ENCODE results near the gene ZNF205.
A peak's percentile ranks its signal among the peaks of the same experiment; 100 is the strongest.

ZNF205 gene

DNA sequence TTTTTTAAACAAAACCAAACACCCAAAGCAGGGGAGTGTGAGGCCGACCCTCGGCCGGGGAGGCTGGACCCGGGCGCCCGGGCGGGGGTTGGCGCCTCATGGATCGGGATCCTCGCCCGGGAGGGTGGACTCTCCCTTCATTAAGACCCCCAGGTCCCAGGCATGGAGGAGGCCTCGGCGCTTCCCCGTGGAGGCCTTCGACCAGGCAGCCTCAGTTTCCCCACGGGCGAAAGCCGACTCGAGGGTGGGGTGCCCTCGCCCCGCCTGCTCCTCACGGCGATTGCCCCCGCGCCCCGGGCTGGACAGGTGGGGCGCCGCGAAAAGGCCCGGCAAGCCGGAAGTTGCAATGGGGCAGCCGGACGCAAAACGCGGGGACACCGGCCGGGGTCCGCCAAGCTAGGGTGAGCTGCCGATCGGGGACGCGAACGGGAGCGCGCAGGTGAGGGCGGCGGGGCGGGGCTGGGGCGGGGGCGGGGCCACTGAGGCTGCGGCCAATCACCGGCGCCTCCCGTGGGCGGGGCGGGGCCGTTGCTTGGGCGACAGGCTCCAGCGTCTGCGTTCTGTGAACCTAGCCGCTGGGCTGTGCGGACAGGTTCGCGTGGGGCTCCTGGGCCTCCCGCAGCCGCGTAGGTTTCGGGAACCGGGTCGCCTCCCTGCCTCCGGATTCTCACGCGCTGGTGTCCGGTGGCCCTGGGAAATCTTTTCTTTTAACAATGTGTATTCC is 6.0 kb upstream of the ZNF205 start:
- DNase-seq = peak; percentile 36 to 49

DNA sequence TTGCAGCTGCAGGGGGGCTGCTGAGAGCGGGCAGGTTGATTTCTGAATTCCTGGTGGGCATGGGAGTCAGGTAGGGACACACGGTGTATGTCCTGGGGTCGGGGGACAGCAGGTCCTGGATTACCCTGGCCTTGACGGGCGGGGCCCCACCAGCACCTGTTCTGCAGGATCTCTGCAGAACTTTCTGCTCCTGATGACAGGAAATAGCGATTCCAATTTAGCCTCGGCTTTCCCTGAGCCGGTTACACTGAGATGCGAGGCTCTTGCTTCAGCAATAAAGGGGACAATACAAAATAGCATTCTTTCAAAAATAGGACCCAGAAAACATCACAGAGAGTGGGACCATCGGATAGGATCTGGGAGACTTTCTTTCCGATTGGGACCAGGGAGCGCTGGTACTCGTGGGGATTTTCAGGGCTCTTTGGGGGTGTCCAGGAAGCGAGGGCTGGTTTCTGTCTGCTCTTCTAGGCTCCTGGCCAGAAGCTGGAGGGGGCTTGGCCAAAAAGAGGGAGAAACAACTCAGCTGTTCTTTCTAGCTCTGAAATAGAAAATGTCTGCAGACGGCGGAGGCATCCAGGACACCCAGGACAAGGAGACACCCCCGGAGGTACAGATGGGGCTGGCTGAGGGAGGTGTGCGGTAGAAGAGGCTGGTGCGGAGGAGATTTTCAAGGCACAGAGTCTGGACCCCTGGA is 642 bp downstream of the ZNF205 start:
- DNase-seq = no peak

DNA sequence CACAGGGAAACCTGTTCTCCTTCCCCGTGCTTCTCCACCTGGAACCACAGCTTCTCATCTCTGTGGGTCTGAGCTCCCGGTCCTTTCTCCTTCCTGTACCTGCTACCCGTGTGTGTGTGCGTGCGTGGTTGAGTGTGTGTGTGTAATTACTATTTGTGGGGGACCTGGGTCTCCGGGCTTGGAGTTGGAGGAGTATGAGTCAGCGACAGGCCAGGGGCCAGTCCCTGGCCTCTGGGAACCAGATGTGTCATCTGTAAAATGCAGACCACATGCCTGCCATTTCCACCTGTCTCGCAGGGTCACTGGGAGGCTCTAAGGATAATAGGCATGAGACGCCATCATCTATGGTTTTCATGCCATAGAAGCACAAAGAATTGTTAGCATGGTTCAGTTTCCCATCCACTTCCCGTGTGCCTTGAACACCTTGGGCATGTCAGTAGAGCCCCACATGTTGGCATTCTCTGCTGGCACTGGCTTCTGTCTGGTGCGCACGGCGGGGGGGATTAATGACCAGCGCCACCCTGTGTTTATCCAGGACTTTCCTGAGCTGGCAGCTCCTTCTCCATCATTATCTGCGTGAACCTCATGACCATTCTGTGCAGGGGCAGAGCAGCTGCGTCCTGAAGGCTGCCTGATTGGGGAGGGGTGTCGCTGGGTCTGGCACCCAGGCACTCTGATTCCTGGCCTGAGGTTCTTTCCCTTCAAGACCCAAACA is 1.5 kb downstream of the ZNF205 start:
- no peak for DNase-seq

DNA sequence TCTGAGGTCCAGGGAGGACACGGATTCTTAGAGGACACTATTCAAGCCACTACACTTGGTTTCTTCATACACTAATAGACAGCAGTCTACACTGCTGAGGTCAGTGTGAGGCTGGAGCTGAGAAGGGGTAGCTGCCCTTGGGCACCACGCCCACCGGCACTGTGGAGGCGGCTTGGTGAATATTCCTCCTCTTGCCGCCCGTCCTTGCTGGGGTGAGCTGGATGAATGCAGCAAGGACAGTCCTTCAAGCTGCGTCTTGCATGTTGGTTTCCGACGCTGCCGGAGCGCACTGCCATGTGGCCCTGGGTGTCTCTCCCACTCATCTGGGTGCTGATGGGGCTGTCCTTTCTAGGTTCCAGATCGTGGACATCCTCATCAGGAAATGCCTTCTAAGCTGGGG is 2.6 kb downstream of the ZNF205 start:
- no peak for DNase-seq

DNA sequence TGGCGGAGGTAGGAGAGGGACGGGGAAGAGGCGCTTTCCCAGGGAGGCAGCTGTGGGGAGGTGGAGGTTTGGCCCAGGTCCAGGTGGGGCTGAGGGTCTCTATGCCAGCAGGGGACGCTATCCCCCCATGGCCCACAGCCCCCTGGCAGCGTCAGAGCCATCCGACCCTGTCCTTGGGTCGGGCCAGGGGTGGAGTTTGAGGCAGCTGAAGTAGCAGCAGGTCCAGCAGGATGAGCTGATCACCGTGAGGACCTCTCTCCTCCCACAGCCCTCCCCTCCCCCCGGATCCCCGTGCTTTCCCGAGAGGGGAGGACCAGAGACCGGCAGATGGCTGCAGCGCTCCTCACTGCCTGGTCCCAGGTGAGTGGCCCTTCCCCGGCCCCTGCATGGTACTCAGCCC is 3.2 kb downstream of the ZNF205 start:
- no peak for DNase-seq

DNA sequence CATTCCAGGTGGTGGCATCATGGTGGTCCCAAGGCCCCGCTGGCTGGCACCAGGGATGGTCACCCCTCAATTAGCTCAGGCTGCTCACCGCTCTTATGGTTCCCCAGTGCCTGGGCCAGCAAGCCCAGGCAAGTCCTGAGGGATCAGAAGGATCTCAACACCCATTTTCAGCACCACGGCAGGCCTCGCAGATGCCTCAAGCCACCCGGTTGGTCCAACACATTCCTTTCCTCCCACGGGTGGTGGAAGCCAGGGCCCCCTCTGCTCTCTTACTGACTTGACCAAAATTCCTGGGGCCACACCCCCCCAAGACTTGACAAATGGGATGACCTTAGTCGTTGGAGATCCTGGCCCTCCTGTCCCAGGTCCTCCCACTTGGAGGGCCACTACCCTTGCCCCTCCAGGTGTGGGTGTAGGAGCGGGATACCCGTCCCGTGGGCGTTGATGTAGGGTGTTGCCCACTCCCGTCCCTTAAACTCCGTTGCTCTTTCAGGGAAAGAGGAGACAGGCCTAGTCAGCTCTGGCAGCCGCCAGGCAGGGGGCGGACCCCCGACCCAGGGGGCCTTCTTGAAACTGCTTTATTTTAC is 5.9 kb downstream of the ZNF205 start:
- no peak for DNase-seq

DNA sequence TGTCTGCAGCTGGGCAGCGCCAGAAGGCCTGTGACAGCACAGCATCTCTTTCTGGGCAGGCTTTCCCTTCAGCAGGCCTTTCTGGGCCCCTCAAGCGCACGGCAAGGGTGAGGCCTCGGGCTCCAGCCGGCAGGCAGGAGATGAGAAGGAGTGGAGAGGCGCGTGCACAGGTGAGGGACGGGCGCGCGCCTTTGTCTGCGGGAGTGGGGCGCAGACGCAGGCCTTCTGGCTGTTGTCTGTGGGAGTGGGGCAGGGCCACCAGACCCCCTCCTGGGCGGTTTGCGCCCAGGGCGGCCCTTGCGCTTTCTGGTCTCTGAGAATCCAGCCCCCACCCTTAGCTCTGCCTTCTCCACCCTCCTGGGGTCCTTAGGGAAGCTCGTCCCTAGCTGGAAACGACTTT is 6.5 kb downstream of the ZNF205 start:
- no peak for DNase-seq

DNA sequence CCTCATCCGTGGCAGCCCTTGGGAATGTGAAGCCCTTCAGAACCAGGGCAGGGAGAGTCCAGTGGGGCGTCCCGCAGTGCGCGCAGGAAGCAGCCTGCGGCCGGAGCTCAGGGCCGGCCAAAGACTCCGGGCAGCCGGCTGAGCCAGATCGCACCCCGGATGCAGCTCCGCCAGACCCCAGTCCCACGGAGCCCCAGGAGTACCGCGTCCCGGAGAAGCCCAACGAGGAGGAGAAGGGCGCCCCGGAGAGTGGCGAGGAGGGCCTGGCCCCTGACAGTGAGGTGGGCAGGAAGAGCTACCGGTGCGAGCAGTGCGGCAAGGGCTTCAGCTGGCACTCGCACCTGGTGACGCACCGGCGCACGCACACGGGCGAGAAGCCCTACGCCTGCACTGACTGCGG is 6.9 kb downstream of the ZNF205 start:
- no peak for DNase-seq

DNA sequence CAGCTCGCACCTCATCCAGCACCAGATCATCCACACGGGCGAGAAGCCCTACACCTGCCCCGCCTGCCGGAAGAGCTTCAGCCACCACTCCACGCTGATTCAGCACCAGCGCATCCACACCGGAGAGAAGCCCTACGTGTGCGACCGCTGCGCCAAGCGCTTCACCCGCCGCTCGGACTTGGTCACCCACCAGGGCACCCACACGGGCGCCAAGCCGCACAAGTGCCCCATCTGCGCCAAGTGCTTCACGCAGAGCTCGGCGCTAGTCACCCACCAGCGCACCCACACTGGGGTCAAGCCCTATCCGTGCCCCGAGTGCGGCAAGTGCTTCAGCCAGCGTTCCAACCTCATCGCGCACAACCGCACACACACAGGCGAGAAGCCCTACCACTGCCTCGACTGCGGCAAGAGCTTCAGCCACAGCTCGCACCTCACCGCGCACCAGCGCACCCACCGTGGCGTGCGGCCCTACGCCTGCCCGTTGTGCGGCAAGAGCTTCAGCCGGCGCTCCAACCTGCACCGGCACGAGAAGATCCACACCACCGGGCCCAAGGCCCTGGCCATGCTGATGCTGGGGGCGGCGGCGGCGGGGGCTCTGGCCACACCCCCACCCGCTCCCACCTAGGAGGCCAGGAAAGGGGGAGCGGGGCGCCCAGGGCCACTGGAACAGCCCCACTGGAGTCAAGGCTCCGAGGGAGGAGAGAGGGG is 7.5 kb downstream of the ZNF205 start:
- DNase-seq = no peak

DNA sequence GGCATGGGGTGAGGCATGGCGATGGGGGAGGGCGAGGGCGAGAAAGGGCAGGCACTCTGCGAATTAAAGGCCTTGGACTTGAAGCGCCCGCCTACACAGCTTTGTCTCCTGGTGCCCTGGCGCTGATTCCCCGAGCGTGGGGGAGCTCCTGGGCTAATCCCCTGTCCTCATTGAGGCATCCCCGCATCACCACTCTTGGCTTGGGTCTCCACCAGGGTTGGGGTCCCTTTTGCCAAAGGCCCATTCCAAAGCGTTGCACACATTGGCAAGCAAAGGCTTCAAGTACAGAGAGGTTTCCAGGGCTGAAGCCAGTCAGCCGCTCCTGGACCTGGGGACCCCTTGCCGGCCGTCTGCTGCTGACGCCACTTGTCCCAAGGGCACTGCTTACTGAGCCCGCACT is 8.0 kb downstream of the ZNF205 start:
- DNase-seq = no peak

DNA sequence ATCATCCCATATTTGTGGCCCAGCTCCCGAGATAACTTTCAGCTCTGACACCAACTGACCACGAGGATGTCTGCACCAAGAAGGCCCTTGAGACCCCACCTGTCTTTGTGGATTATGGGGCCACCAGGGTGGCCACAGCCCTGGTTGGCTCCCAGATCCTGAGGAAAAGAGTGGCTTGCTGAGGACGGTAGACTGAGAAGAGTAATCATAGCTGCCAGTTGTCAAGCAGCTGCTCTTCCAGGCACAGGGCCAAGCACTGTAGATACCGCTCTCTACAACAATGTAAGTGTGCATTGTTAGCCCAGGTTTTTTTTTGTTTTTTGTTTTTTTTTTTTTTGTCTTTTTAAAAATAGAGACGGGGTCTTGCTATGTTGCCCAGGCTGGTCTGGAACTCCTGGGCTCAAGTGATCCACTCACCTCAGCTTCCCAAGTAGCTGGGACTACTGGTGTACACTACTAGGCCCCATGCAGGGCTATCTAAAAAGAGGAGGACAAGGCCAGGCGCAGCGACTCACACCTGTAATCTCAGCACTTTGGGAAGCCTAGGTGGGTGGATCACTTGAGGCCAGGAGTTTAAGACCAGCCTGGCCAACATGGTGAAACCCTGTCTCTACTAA is 9.6 kb downstream of the ZNF205 start:
- DNase-seq = no peak

DNA sequence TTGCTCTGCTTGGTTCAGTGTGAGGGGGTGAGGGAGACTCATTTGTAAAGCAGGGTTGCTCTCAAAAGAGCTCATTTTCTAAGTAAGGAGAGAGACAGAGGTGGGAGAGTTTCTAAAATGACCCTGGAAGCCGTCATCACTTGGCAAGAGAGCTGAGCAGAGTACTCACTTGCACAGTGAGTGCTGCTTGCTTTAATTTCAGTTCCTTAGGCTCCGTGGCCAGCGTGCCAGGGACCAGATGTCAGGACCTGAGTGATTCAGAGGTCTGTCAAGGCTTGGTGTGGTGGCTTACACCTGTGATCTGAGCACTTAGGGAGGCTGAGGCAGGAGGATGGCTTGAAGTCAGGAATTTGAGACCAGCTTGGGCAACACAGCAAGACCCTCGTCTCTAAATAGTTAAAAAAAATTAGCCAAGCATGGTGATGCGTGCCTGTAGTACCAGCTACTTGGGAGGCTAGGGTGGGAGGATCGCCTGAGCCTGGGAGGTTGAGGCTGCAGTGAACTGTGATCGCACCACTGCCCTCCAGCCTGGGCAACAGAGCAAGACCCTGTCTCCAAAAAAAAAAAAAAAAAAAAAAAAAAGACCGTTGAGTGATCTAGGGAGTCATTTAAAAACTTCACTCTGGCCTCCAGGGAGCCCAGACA is 10.7 kb downstream of the ZNF205 start:
- DNase-seq = no peak

DNA sequence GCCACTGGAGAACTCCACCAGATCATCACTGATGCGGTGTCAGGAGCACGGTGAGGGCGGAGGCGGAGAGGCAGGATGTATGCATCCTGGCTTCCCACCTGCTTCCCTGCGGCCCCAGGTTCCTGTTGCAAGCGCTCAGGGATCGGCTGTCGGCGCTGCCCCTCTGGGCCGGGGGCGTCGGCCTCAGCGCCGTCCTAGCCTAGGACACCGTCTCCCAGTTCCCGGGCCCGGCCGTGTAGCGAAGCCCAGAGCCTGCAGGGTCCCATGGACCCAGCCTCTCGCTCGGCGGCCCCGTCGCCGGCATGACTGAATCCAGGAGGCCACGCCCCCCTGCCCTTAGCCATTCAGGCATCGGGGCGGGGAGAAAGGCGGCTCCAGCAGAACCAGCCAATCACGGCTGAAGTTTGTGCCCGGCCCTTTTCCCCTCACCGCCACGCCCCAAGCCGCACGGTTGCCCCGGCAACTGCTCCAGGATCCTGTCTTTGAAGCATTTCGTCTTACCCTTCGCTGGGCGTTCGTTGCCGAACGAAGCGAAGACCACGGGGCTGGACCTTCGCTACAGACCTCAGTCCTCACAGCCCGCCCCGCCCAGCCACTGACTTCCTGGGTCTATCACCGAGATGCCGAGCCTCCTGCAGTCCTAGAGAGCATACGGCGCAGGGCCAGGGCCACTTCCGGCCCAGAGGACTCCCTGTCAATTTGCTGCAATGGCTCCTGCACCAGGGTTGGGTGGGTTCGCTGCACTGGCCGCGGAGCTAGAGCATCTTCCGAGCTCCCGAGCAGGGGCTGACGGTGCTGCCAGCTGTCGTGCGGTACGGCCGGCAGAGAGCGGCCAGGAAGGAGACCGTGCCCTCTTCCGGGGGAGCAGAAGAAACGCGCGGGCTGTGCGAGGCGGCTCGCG is 11.8 kb downstream of the ZNF205 start:
- DNase-seq = peak; percentile 85 to 92

DNA sequence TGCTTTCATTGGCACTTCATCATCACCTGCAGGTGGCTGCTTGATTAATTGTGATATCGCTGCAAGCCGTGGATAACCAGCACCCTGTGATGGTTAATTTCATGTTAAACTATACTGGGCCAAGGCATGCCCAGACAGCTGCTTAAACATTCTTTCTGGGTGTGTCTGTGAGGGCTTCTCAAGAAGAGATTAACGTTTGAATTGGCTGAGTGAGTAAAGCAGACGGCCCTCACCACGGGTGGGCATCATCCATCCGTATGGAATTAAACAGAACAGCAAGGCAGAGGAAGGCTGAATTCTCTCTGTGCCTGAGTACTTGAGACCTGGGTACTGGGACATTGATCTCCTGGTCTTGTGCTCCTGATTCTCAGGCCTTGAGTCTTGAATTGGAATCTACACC is 15.4 kb downstream of the ZNF205 start:
- no peak for DNase-seq

DNA sequence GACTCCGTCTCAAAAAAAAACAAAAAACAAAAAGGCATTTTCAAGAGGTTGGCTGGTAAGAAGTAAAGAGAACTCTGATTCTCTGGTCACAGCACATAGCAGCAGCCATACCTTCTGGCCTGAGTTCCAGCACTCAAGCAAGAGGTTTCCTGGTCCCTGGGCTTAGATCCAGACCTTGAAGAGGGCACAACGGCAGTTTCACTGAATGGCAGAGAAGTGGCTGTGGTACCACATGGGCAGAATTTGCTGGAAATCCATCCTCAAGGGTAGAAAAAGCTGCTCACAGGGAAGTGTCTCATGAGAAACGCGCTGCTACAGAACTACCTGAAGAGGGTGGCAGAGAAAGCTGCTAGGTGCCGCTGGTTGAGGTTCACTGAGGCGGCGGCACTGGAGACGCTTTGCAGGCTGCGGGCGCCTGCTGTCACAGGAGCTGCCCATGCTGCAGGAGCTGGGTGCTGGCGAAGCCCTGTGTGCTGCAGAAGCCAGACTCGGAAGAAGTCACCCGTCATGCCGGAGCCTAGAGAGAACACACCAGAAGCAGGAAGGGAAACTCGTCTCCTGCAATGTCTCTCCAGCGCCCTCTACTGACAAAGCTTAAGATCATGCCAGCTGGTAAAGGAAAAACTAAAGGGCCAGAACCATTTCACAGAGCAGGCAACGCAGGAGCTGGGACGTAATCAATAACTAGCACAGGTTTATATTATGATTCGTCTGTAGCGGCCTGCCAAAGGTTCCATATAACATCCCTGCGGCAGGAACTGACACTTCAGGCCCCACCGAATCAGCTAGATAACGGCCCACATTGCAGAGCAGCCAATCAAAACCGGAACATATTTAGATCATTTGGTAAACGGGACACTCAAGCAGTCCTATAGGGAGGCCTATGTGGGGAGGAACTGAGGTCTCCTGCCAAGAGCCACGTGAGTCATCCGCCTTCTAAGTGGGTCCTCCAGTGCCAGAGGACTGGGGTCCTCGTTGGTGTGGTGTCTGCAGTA is 17.0 kb downstream of the ZNF205 start:
- DNase-seq = peak; percentile 78 to 83

DNA sequence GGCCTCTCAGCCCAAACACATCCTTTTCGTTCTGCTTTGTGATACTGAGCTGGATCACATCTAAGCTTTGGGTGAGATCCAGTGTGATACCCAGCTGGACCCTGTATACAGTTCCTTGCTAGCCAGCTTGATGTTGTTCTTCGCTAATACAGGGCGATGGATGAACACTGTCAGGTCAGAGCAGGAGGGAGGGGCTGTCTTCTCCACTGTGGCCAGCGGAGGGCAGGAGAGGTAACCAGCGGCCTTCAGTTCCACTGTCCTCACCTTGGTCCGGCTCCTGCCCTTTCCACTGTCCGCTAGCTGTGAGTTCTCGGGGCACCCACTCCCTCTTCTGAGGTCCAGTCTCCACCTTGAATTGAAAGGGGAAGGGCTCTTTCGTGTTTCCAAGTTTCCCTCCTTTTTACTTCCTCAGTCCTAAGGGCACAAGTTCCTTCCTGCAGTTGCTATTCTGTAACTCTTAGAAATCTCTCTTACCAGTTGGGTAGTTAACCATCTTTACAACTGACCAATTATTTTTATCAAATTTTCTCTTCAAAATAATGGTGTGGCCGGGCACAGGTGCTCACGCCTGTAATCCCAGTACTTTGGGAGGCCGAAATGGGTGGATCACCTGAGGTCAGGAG is 19.5 kb downstream of the ZNF205 start:
- peak in 1 of 2 experiments; percentile 36 for DNase-seq

DNA sequence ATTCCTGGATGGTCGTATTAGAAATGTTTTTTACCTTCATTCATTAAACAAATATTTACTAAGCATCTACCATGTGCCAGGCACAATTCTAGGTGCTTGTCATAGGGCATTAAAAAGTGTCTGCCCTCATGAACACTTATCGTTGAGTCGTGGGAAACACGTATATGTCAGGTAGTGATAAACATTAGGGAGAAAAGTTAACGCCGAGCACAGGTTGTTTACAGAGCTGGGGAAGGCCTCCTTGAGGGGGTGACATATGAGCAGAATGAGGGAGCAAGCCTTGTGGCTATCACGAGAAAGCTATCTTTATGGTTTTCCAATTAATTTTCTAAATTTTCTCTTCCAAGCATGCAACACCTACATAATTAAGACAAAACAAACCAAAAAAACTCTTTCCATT is 21.5 kb downstream of the ZNF205 start:
- DNase-seq = no peak

DNA sequence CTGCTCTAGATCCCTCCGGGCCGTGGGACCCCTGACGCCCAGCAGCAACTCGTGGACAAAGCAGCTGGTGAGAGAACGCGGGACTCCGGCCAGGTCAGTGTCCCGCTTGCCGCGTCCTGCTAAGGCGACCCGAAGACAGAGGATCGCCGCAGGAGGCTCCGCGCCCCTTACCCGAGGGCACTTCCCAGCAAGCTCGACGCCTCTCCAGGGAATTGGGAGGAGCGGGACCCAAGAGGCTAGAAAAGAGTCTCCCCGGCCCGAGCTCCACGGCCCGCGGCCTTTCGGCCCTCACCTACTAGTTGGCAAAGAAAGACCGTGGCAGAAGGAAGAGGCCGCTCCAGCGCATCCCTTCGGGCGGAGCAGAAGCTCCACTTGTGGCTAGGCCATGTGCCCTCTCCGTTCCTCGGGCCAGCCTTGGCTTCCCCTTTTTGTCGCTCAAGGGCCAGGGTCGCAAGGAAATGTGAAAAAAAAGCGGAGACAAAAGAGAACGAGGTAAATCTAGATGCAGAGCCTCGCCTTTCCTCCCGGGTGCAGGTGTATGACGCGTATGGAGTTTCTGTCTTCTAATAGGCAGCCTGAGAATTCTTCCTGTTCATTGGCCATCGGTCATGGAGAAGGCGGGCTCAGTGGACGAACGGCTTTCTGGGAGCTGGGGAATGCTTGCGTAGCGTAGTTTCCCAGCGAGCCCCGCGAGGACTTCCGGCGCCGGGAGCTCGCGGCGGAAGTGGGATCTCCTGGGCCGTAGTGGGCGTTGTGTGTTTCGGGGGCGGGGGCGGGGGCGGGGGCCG is 22.1 kb downstream of the ZNF205 start, which contains the start of gene ZNF213:
Gene ZNF213 (plus strand): TSS at position 692 of the 788 bp plus-strand sequence. CDS start 2,252 bp downstream, outside the sequence.
- peak; percentile 91 to 95 for DNase-seq
